Heart left ventricle (tissue), 13 donors: ENCODE results near the gene AFF3.

Source experiments
- CTCF ChIP-seq, 12 donors: fragments of 200-600 bp; sonication (generic) in 4 of 12; IDR thresholded peaks; one replicate each; pipeline versions ENCODE4 v1.5.0 to v1.8.0; 2018 to 2022; ENCODE audit warnings: antibody characterized with exemption in 12 of 12, mild to moderate bottlenecking in 5 of 12
- POLR2A ChIP-seq, 2 donors: fragments of 450-650 bp; IDR thresholded peaks; one replicate each; pipeline ENCODE4 v1.6.1; 2017; ENCODE audit warnings: antibody characterized with exemption in 2 of 2, mild to moderate bottlenecking in 2 of 2, moderate library complexity in 2 of 2
- donor health status: ischemic (EF 13 %, LVEDD 7.1; RV severe dilation, severe dysfunction).
- donor health status: DM: no; HTN: yes; CAD: no.
- donor health status: DM: no; HTN: no; CAD: no.
- donor health status: ischemic (EF 25% LVEDD 6.9; RV normal size, moderate dysfunction).
- donor health status: ischemic (EF 25% LVEDD 5.7; RV mildly dilated, moderate dysfunction).
- donor health status: ischemic (EF 35%, LVEDD 5.7; RV mildly dilated, moderate dysfunction).
- donor health status: nonischemic (EF 11% LVEDD 7.7; RV severe dilation, severe dysfunction).
- donor health status: DM: yes; HTN: yes; CAD: no.
- donor health status: PGD.
- donor health status: ischemic (EF 29% LVEDD 5.4; RV normal size, mild dysfunction).
- donor health status: nonischemic (EF 23%, LVEDD 6.1; RV moderate dilation, normal function).

- TF ChIP-seq POLR2A (IDR thresholded peaks at IDR 0.05) = no peak
- no peak for TF ChIP-seq CTCF (IDR thresholded peaks at IDR 0.05)
These were observed 443.5 kb downstream of the AFF3 start for GRCh38 chr2:99698896-99699295.
